WTC11 (cell line): ENCODE measurements around the gene ATF3. TPM values are rescaled to one million over a fixed set of nuclear protein-coding genes. Genes with fewer than 3 reads are reported as not detected.

Experiments
- ATAC-seq: fragments of 200-7000 bp; cut with Tn5 transposase; 2 replicates; pipeline ENCODE4 v1.10.0; 2021; ENCODE audit warnings: mild to moderate bottlenecking, moderate library complexity
- CTCF ChIA-PET: fragments of 300-600 bp; sonication (Branson Sonifier 250); formaldehyde crosslinking; loops from one replicate; lab custom pipeline; 2021; ENCODE audit warnings: antibody characterized with exemption; lab: Charles Lee
- POLR2A ChIA-PET: fragments of 350-600 bp; sonication (Branson Sonifier 250); formaldehyde crosslinking; loops from one replicate; lab custom pipeline; 2021; ENCODE audit warnings: antibody characterized with exemption; lab: Charles Lee
- DNase-seq: peaks from one replicate; pipeline ENCODE4 v3.0.0; 2021; ENCODE audit warnings: low spot score
- H3K27ac Mint-ChIP-seq: 2 replicates; pipeline ENCODE4 v1.8.0; 2021; ENCODE audit warnings: mixed read lengths
- H3K27me3 Mint-ChIP-seq: 2 replicates; pipeline ENCODE4 v1.8.0; 2021; ENCODE audit warnings: low read depth, mild to moderate bottlenecking, moderate library complexity, mixed read lengths
- H3K36me3 Mint-ChIP-seq: 2 replicates; pipeline ENCODE4 v1.8.0; 2021; ENCODE audit warnings: mixed read lengths
- H3K4me1 Mint-ChIP-seq: 2 replicates; pipeline ENCODE4 v1.8.0; 2022; ENCODE audit warnings: mixed read lengths
- H3K4me3 Mint-ChIP-seq: 2 replicates; pipeline ENCODE4 v1.8.0; 2021; ENCODE audit warnings: mild to moderate bottlenecking, moderate library complexity, mixed read lengths
- H3K9me3 Mint-ChIP-seq: 2 replicates; pipeline ENCODE4 v1.8.0; 2021; ENCODE audit warnings: mixed read lengths
- ATF2 ChIP-seq: sonication (generic); formaldehyde crosslinking; IDR thresholded peaks from 2 replicates; pipeline ENCODE4 v1.8.1; 2022; ENCODE audit warnings: low read depth, missing genetic modification reagents, borderline replicate concordance
- ETV6 ChIP-seq: sonication (generic); formaldehyde crosslinking; IDR thresholded peaks from 2 replicates; pipeline ENCODE4 v1.8.1; 2022; ENCODE audit warnings: mild to moderate bottlenecking, missing genetic modification reagents
- FOXJ3 ChIP-seq: sonication (generic); formaldehyde crosslinking; IDR thresholded peaks from 2 replicates; pipeline ENCODE4 v1.9.0; 2021; ENCODE audit warnings: missing genetic modification reagents, mild to moderate bottlenecking, borderline replicate concordance
- FOXP1 ChIP-seq: sonication (generic); formaldehyde crosslinking; IDR thresholded peaks from 2 replicates; pipeline ENCODE4 v1.8.0; 2022; ENCODE audit warnings: missing genetic modification reagents, mild to moderate bottlenecking, moderate library complexity, borderline replicate concordance
- NFATC4 ChIP-seq: fragments of 250-450 bp; sonication (Bioruptor Pico); IDR thresholded peaks from 2 replicates; pipeline ENCODE4 v1.9.0; 2021; ENCODE audit warnings: mild to moderate bottlenecking
- NFYB ChIP-seq: sonication (generic); formaldehyde crosslinking; conservative IDR thresholded peaks from 2 replicates; pipeline ENCODE4 v1.8.0; 2022; ENCODE audit warnings: low read depth, missing genetic modification reagents
- NR1H2 ChIP-seq: sonication (generic); formaldehyde crosslinking; IDR thresholded peaks from 2 replicates; pipeline ENCODE4 v1.9.0; 2021; ENCODE audit warnings: mild to moderate bottlenecking, moderate library complexity, missing genetic modification reagents
- PRRX2 ChIP-seq: fragments of 250-450 bp; sonication (Bioruptor Pico); IDR thresholded peaks from 2 replicates; pipeline ENCODE4 v1.8.0; 2021; ENCODE audit warnings: mild to moderate bottlenecking
- SMAD3 ChIP-seq: sonication (generic); formaldehyde crosslinking; IDR thresholded peaks from 2 replicates; pipeline ENCODE4 v1.8.0; 2022; ENCODE audit warnings: missing genetic modification reagents, mild to moderate bottlenecking, borderline replicate concordance
- SMAD4 ChIP-seq: sonication (generic); formaldehyde crosslinking; IDR thresholded peaks from 2 replicates; pipeline ENCODE4 v1.8.0; 2022; ENCODE audit warnings: mild to moderate bottlenecking, missing genetic modification reagents
- ZNF138 ChIP-seq: sonication (generic); formaldehyde crosslinking; conservative IDR thresholded peaks from 2 replicates; pipeline ENCODE4 v1.8.1; 2022; ENCODE audit warnings: mild to moderate bottlenecking, moderate library complexity, missing genetic modification reagents
- ZNF263 ChIP-seq: sonication (generic); formaldehyde crosslinking; IDR thresholded peaks from 2 replicates; pipeline ENCODE4 v1.8.1; 2022; ENCODE audit warnings: low read depth, mild to moderate bottlenecking, moderate library complexity, missing genetic modification reagents
- ZNF416 ChIP-seq: fragments of 250-450 bp; sonication (Bioruptor Pico); IDR thresholded peaks from 2 replicates; pipeline ENCODE4 v1.9.0; 2021; ENCODE audit warnings: mild to moderate bottlenecking, inconsistent platforms
- ZNF671 ChIP-seq: fragments of 250-450 bp; sonication (Bioruptor Pico); IDR thresholded peaks from 2 replicates; pipeline ENCODE4 v1.8.0; 2021; ENCODE audit warnings: mild to moderate bottlenecking
- ZSCAN18 ChIP-seq: fragments of 250-450 bp; sonication (Bioruptor Pico); IDR thresholded peaks from 2 replicates; pipeline ENCODE4 v2.1.2; 2022; ENCODE audit warnings: mild to moderate bottlenecking, moderate library complexity
- total RNA-seq: library from RNA; stranded (reverse); gene quantifications from 3 replicates; pipeline ENCODE4 v1.2.3, GENCODE V29; 2021
- TF ChIP-seq, protein P1 (sequence below): fragments of 250-450 bp; sonication (Bioruptor Pico); conservative IDR thresholded peaks from 2 replicates; pipeline ENCODE4 v1.9.0; 2021; ENCODE audit warnings: mild to moderate bottlenecking
- TF ChIP-seq, protein P2 (sequence below): sonication (generic); formaldehyde crosslinking; IDR thresholded peaks from 2 replicates; pipeline ENCODE4 v1.8.1; 2023; ENCODE audit warnings: mild to moderate bottlenecking, missing genetic modification reagents, moderate library complexity
- TF ChIP-seq, protein P3 (sequence below): sonication (generic); formaldehyde crosslinking; IDR thresholded peaks from 2 replicates; pipeline ENCODE4 v1.8.0; 2022; ENCODE audit warnings: mild to moderate bottlenecking, missing genetic modification reagents
- TF ChIP-seq, protein P4 (sequence below): sonication (generic); formaldehyde crosslinking; IDR thresholded peaks from 2 replicates; pipeline ENCODE4 v1.8.1; 2022; ENCODE audit warnings: mild to moderate bottlenecking, moderate library complexity, missing genetic modification reagents
- TF ChIP-seq, protein P5 (sequence below): sonication (generic); formaldehyde crosslinking; IDR thresholded peaks from 2 replicates; pipeline ENCODE4 v1.8.1; 2022; ENCODE audit warnings: low read depth, mild to moderate bottlenecking, moderate library complexity, missing genetic modification reagents, borderline replicate concordance

Gene ATF3
- total RNA-seq, 1 experiment from 2014 or later, result 19.4 TPM

GRCh38 chr1:212612041-212612961 is 3.7 kb downstream of the ATF3 start (continued):
- TF ChIP-seq ZNF138 (CRISPR knock-in tag), result no peak
- TF ChIP-seq ZNF263, result no peak
- no peak for TF ChIP-seq NFATC4 (CRISPR knock-in tag)
- TF ChIP-seq, all 79 proteins: peak for 0

DNA sequence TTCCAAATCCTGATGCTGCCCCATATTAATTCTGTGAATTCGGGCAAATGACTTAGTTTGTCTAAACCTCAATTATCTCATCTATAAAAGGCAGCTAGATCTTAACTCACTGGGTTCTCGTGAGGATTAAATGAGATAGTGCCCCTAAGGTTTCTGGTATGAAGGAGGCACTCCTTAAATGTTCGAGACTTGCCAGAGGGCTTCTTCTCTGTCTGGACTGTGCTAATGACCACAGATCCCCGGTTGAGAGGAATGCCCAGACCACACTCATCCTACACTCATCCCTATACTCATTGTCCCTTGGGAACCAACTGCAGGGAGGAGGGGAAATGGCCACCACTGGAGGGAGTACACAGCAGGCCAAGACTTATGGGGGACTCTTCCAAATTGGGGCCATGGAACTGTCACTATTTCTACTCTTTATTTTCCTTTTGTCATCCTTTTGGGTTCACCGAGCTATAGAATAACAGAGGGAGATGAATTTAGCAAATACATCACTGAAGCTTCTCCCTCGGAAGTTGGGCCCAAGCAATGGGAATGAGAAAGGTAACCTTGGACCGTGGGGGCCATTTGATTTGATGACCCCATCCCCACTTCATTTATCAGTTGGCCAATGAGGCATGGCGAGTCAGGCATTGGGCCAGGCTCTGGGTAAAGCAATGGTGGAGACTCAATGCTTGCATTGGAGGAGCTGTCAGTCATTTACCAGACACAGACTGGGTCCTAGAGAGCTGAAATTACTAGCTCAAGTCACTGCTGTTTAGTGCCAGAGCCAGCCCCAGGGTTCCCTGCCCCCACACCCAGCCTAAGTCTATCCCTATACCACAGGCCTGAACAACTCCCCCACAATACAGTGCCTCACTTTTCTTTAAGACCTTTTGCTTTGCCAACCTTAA is 5.1 kb downstream of the ATF3 start:
- TF ChIP-seq, protein P1, sequence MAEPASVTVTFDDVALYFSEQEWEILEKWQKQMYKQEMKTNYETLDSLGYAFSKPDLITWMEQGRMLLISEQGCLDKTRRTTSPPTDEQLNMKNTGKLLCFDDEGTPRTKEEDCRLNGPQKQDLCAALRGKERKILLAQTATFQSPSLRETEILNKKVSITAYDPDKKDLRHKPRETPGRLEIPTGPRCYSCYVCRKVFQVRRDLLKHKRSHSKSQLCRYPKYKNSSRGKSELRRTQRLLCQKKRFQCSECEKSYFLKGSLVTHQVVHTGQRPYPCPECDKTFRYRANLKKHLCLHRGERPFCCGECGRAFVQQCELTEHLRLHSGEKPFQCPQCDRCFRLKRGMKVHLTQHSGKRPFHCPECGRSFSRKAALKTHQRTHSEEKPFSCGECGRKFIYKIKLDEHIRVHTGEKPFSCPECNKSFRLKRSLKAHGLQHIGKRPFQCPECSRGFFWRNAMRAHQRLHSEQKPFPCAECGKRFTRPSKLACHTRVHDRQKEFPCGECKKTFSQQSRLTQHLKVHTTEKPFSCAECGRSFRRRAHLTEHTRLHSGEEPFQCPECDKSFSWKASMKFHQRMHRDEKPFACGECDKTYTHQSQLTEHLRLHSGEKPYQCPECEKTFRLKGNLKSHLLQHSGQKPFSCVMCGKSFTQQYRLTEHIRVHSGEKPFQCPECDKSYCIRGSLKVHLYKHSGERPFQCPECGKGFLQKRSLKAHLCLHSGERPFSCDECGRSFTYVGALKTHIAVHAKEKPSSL (CRISPR knock-in tag), result no peak
- TF ChIP-seq, protein P2, sequence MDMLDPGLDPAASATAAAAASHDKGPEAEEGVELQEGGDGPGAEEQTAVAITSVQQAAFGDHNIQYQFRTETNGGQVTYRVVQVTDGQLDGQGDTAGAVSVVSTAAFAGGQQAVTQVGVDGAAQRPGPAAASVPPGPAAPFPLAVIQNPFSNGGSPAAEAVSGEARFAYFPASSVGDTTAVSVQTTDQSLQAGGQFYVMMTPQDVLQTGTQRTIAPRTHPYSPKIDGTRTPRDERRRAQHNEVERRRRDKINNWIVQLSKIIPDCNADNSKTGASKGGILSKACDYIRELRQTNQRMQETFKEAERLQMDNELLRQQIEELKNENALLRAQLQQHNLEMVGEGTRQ, result no peak
- TF ChIP-seq PRRX2, result no peak
- no peak for TF ChIP-seq FOXJ3
- TF ChIP-seq SMAD3 (CRISPR knock-in tag), result no peak
- no peak for TF ChIP-seq ZNF671
- TF ChIP-seq NR1H2 (CRISPR knock-in tag), result no peak
- TF ChIP-seq, all 79 proteins: peak for 0
- Mint-ChIP-seq H3K27me3 (peaks cover 19% of the 10 kb centered on the region), H3K27ac (no peak overlapping the region), H3K4me3 (no peak overlapping the region), H3K4me1 (peaks cover 53% of the 10 kb centered on the region), H3K9me3 (no peaks in the 10 kb centered on the region), H3K36me3 (peaks cover 32% of the 10 kb centered on the region)
- ChIA-PET CTCF (interaction anchor here (0.6 to 3.6 kb wide), 4 partner anchors 15 to 490 kb away, joined by 3 to 17 read pairs (median 6); no protein-coding TSS in a partner anchor), POLR2A (no interaction called here)
- DNase-seq (no peak), ATAC-seq (no peak)

- no peaks in the 10 kb centered on the region for H3K9me3 Mint-ChIP-seq
- DNase-seq (no peak), ATAC-seq (no peak)
- H3K4me3 Mint-ChIP-seq, result no peak overlapping the region
- peaks cover 17% of the 10 kb centered on the region for H3K27me3 Mint-ChIP-seq
- ChIA-PET POLR2A (no interaction called here), CTCF (interaction anchor here (0.8 to 2.0 kb wide), 5 partner anchors 14 to 157 kb away, joined by 3 to 9 read pairs (median 3); no protein-coding TSS in a partner anchor)
- peaks cover 40% of the 10 kb centered on the region for H3K36me3 Mint-ChIP-seq
- peaks cover 53% of the 10 kb centered on the region for H3K4me1 Mint-ChIP-seq
- H3K27ac Mint-ChIP-seq, result no peak overlapping the region
- TF ChIP-seq NFYB (CRISPR knock-in tag), result no peak
- no peak for TF ChIP-seq ATF2
- TF ChIP-seq, protein P3, sequence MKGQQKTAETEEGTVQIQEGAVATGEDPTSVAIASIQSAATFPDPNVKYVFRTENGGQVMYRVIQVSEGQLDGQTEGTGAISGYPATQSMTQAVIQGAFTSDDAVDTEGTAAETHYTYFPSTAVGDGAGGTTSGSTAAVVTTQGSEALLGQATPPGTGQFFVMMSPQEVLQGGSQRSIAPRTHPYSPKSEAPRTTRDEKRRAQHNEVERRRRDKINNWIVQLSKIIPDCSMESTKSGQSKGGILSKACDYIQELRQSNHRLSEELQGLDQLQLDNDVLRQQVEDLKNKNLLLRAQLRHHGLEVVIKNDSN (CRISPR knock-in tag), result no peak
- no peak for TF ChIP-seq SMAD4
- TF ChIP-seq FOXP1 (CRISPR knock-in tag), result no peak
- no peak for TF ChIP-seq ZNF416 (CRISPR knock-in tag)
- TF ChIP-seq, protein P4, sequence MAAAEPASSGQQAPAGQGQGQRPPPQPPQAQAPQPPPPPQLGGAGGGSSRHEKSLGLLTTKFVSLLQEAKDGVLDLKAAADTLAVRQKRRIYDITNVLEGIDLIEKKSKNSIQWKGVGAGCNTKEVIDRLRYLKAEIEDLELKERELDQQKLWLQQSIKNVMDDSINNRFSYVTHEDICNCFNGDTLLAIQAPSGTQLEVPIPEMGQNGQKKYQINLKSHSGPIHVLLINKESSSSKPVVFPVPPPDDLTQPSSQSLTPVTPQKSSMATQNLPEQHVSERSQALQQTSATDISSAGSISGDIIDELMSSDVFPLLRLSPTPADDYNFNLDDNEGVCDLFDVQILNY (CRISPR knock-in tag), result no peak
- no peak for TF ChIP-seq ZSCAN18 (CRISPR knock-in tag)
- no peak for TF ChIP-seq ETV6
- TF ChIP-seq, protein P5, sequence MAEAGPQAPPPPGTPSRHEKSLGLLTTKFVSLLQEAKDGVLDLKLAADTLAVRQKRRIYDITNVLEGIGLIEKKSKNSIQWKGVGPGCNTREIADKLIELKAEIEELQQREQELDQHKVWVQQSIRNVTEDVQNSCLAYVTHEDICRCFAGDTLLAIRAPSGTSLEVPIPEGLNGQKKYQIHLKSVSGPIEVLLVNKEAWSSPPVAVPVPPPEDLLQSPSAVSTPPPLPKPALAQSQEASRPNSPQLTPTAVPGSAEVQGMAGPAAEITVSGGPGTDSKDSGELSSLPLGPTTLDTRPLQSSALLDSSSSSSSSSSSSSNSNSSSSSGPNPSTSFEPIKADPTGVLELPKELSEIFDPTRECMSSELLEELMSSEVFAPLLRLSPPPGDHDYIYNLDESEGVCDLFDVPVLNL, result no peak
Measured at GRCh38 chr1:212614453-212615200, 6.1 kb downstream of the ATF3 start.
